Limb (tissue), 2 donors: ENCODE results near the gene NIPAL3.
A peak's percentile ranks its signal among the peaks of the same experiment; 100 is the strongest.
"Not testable (repeated sequence)": the region's sequence is repeated elsewhere in the genome, so short reads cannot be mapped to it uniquely, and the experiment has no call there.

Experiments used
- DNase-seq, 2 donors: peaks; one replicate each; pipeline ENCODE4 v3.0.0-alpha.2; 2016; ENCODE audit errors: extremely low spot score in 2 of 2

The NIPAL3 gene

GRCh38 chr1:24421502-24421901, 5.9 kb downstream of the NIPAL3 start:
- DNase-seq: no peak

GRCh38 chr1:24424207-24424606, 8.6 kb downstream of the NIPAL3 start:
- no peak for DNase-seq

GRCh38 chr1:24424990-24425389, 9.4 kb downstream of the NIPAL3 start:
- no peak for DNase-seq

- DNase-seq: no peak
These were observed 9.8 kb downstream of the NIPAL3 start for GRCh38 chr1:24425441-24425840.

GRCh38 chr1:24425922-24426321, 10.3 kb downstream of the NIPAL3 start:
- no peak for DNase-seq

GRCh38 chr1:24426744-24427544, 11.3 kb downstream of the NIPAL3 start:
- no peak for DNase-seq

- no peak for DNase-seq
These were observed 11.9 kb downstream of the NIPAL3 start for GRCh38 chr1:24427545-24427862.

- no peak for DNase-seq
These were observed 20.3 kb downstream of the NIPAL3 start for GRCh38 chr1:24435782-24436365.

GRCh38 chr1:24437631-24438396, 22.2 kb downstream of the NIPAL3 start:
- DNase-seq: no peak

GRCh38 chr1:24438423-24438901, 22.9 kb downstream of the NIPAL3 start:
- peak in 1 of 2 donors; percentile 12 for DNase-seq

GRCh38 chr1:24440436-24440835, 24.8 kb downstream of the NIPAL3 start:
- DNase-seq: no peak

- no peak for DNase-seq
These were observed 25.9 kb downstream of the NIPAL3 start for GRCh38 chr1:24441480-24441879.

GRCh38 chr1:24441996-24442668, 26.5 kb downstream of the NIPAL3 start:
- DNase-seq: no peak

- no peak for DNase-seq
These were observed 27.2 kb downstream of the NIPAL3 start for GRCh38 chr1:24442764-24443163.

- peak in 1 of 2 donors; percentile 49 for DNase-seq
These were observed 27.6 kb downstream of the NIPAL3 start for GRCh38 chr1:24443241-24443656.

GRCh38 chr1:24446446-24446845, 30.8 kb downstream of the NIPAL3 start:
- DNase-seq: not testable (repeated sequence)

GRCh38 chr1:24450316-24450715, 34.7 kb downstream of the NIPAL3 start:
- no peak for DNase-seq

GRCh38 chr1:24450857-24451397, 35.3 kb downstream of the NIPAL3 start:
- DNase-seq: no peak

GRCh38 chr1:24451746-24452145, 36.1 kb downstream of the NIPAL3 start:
- DNase-seq: no peak

GRCh38 chr1:24452922-24453485, 37.4 kb downstream of the NIPAL3 start:
- DNase-seq: no peak

GRCh38 chr1:24454673-24455072, 39.1 kb downstream of the NIPAL3 start:
- no peak for DNase-seq
